HG02973 (cell line): Measurements from ENCODE around the gene TTYH3.
A peak's percentile ranks its signal among the peaks of the same experiment; 100 is the strongest.
"Not testable (repeated sequence)": the region's sequence is repeated elsewhere in the genome, so short reads cannot be mapped to it uniquely, and the experiment has no call there.

ENCODE experiments used
- ATAC-seq: cut with Tn5 transposase; IDR thresholded peaks from one replicate; pipeline ENCODE4 v1.9.1; 2021; ENCODE audit warnings: moderate library complexity; ENCODE audit not compliant: unreplicated experiment

TTYH3 gene

GRCh38 chr7:2631946-2632732 is at the start of gene TTYH3:
TTYH3 (plus strand) TSS chr7:2631986; CDS start chr7:2632156, 170 bp downstream.
- peak; percentile 29 for ATAC-seq

- ATAC-seq = no peak
Measured at GRCh38 chr7:2582006-2582735, 49.6 kb upstream of the TTYH3 start.

GRCh38 chr7:2583798-2584580 is 47.8 kb upstream of the TTYH3 start:
- no peak for ATAC-seq

GRCh38 chr7:2585446-2585845 is 46.3 kb upstream of the TTYH3 start:
- ATAC-seq = no peak

- ATAC-seq = no peak
Measured at GRCh38 chr7:2586326-2587020, 45.3 kb upstream of the TTYH3 start.

GRCh38 chr7:2587134-2587533 is 44.7 kb upstream of the TTYH3 start:
- ATAC-seq = no peak

- no peak for ATAC-seq
Measured at GRCh38 chr7:2587778-2588177, 44.0 kb upstream of the TTYH3 start.

- no peak for ATAC-seq
Measured at GRCh38 chr7:2589341-2589740, 42.4 kb upstream of the TTYH3 start.

- ATAC-seq = not testable (repeated sequence)
Measured at GRCh38 chr7:2589941-2590340, 41.8 kb upstream of the TTYH3 start.

GRCh38 chr7:2592375-2592865 is 39.4 kb upstream of the TTYH3 start:
- no peak for ATAC-seq

GRCh38 chr7:2593036-2593727 is 38.6 kb upstream of the TTYH3 start:
- ATAC-seq = no peak

- ATAC-seq = no peak
Measured at GRCh38 chr7:2594599-2594998, 37.2 kb upstream of the TTYH3 start.

- no peak for ATAC-seq
Measured at GRCh38 chr7:2595258-2595860, 36.4 kb upstream of the TTYH3 start.

GRCh38 chr7:2596464-2597272 is 35.1 kb upstream of the TTYH3 start:
- no peak for ATAC-seq

- ATAC-seq = no peak
Measured at GRCh38 chr7:2597273-2597640, 34.5 kb upstream of the TTYH3 start.

GRCh38 chr7:2598154-2598823 is 33.5 kb upstream of the TTYH3 start:
- ATAC-seq = no peak

- ATAC-seq = no peak
Measured at GRCh38 chr7:2601065-2601464, 30.7 kb upstream of the TTYH3 start.

GRCh38 chr7:2601907-2602306 is 29.9 kb upstream of the TTYH3 start:
- ATAC-seq = no peak
